Fibroblast of lung (primary cell): ENCODE results near the gene DNAH1. TPM values are rescaled to one million over a fixed set of nuclear protein-coding genes. Genes with fewer than 3 reads are reported as not detected.
A peak's percentile ranks its signal among the peaks of the same experiment; 100 is the strongest.

Experiments
- DNase-seq, 2 donors: peaks; one replicate each; pipeline versions ENCODE4 v3.0.0 to v3.0.0-alpha.2; 2010; ENCODE audit warnings: low read depth in 2 of 2
- H2AFZ ChIP-seq: 2 replicates; pipeline ENCODE4 v1.5.1; 2012; ENCODE audit warnings: low read length, control low read depth, inconsistent platforms
- H3K27ac ChIP-seq: 2 replicates; pipeline ENCODE4 v1.5.1; 2011; ENCODE audit warnings: low read length, control low read depth; ENCODE audit not compliant: insufficient read depth
- H3K27me3 ChIP-seq: 2 replicates; pipeline ENCODE4 v1.5.1; 2011; ENCODE audit warnings: mild to moderate bottlenecking, low read length; ENCODE audit not compliant: control insufficient read depth, insufficient read depth
- H3K36me3 ChIP-seq: 2 replicates; pipeline ENCODE4 v1.5.1; 2011; ENCODE audit warnings: low read length; ENCODE audit not compliant: control insufficient read depth, insufficient read depth
- H3K4me1 ChIP-seq: 2 replicates; pipeline ENCODE4 v1.5.1; 2011; ENCODE audit warnings: low read length; ENCODE audit not compliant: control insufficient read depth, insufficient read depth; ENCODE audit errors: extremely low read depth
- H3K4me2 ChIP-seq: 2 replicates; pipeline ENCODE4 v1.5.1; 2011; ENCODE audit warnings: low read length, control low read depth; ENCODE audit not compliant: insufficient read depth; ENCODE audit errors: extremely low read depth
- H3K4me3 ChIP-seq, 4 experiments: fragments of 200-600 bp in 1 of 4; sonication (generic) in 1 of 4; replicated peaks in 1 of 4; 2 replicates each; pipeline ENCODE4 v1.5.1; 2011 to 2016; ENCODE audit warnings: low read length in 4 of 4, low read depth in 3 of 4, mild to moderate bottlenecking in 3 of 4, control low read depth in 2 of 4, inconsistent platforms in 1 of 4, mixed read lengths in 1 of 4; ENCODE audit not compliant: insufficient read depth in 1 of 4; ENCODE audit errors: control extremely low read depth in 1 of 4
- H3K79me2 ChIP-seq: 2 replicates; pipeline ENCODE4 v1.5.1; 2012; ENCODE audit warnings: mild to moderate bottlenecking, low read length, inconsistent platforms; ENCODE audit not compliant: control insufficient read depth, insufficient read depth
- H3K9ac ChIP-seq: 2 replicates; pipeline ENCODE4 v1.5.1; 2011; ENCODE audit warnings: mild to moderate bottlenecking, low read length, control low read depth; ENCODE audit not compliant: insufficient read depth
- H3K9me3 ChIP-seq: 2 replicates; pipeline ENCODE4 v1.5.1; 2012; ENCODE audit warnings: low read depth, low read length; ENCODE audit not compliant: control insufficient read depth, insufficient read depth
- H4K20me1 ChIP-seq: 2 replicates; pipeline ENCODE4 v1.5.1; 2011; ENCODE audit warnings: low read length; ENCODE audit not compliant: control insufficient read depth, insufficient read depth; ENCODE audit errors: extremely low read depth
- CTCF ChIP-seq, 2 donors: IDR thresholded peaks in 1 of 2; conservative IDR thresholded peaks in 1 of 2; 1 replicate in 1 of 2; 2 replicates in 1 of 2; pipeline ENCODE4 v1.5.1; 2011 to 2012; ENCODE audit warnings: low read length in 2 of 2, control low read depth in 1 of 2, inconsistent platforms in 1 of 2, low read depth in 1 of 2, mild to moderate bottlenecking in 1 of 2
- EZH2 ChIP-seq: IDR thresholded peaks from 2 replicates; pipeline ENCODE4 v1.5.1; 2012; ENCODE audit warnings: low read length, control low read depth, mild to moderate bottlenecking; ENCODE audit errors: missing control alignments
- polyA plus RNA-seq, 2 donors: library from polyadenylated mRNA; depleted of rRNA in 1 of 2; stranded (reverse) in 1 of 2; unstranded in 1 of 2; fragments of >200 nt; gene quantifications; 2 replicates each; pipeline ENCODE4 v1.2.1, GENCODE V29; 2011 to 2012; ENCODE audit warnings: missing spikeins in 1 of 2
- total RNA-seq: library from RNA; depleted of rRNA; stranded (reverse); fragments of >200 nt; gene quantifications from 2 replicates; pipeline ENCODE4 v1.2.1, GENCODE V29; 2014

DNAH1 gene
- total and polyA plus RNA-seq, 2 donors (not counting 1 experiment from before 2014, with no cell fraction given): 1.9 to 3.0 TPM

- Histone ChIP-seq H3K9me3 (no peaks in the 10 kb centered on the region), H3K4me2 (no peak overlapping the region), H3K36me3 (no peaks in the 10 kb centered on the region), H3K27ac (no peak overlapping the region), H2AFZ (no peak overlapping the region), H3K27me3 (no peaks in the 10 kb centered on the region), H3K79me2 (no peaks in the 10 kb centered on the region), H3K4me3 (no peak overlapping the region), H3K9ac (no peak overlapping the region), H4K20me1 (no peaks in the 10 kb centered on the region), H3K4me1 (no peaks in the 10 kb centered on the region)
- no peak for DNase-seq
- TF ChIP-seq CTCF (conservative IDR thresholded peaks at IDR 0.05 in 1 of 2, IDR thresholded peaks at IDR 0.05 in 1 of 2; ENCODE audit: low read depth in 1 of 2, low read length in 2 of 2): no peak
- no peak for TF ChIP-seq EZH2
These were observed 54.4 kb downstream of the DNAH1 start for GRCh38 chr3:52370531-52370930.

GRCh38 chr3:52372822-52373504, 56.8 kb downstream of the DNAH1 start:
- DNase-seq: no peak
- Histone ChIP-seq H3K4me1 (no peaks in the 10 kb centered on the region), H3K36me3 (no peaks in the 10 kb centered on the region), H4K20me1 (no peaks in the 10 kb centered on the region), H2AFZ (no peak overlapping the region), H3K27me3 (no peaks in the 10 kb centered on the region), H3K4me2 (no peak overlapping the region), H3K79me2 (no peaks in the 10 kb centered on the region), H3K27ac (no peak overlapping the region), H3K9ac (no peak overlapping the region), H3K4me3 (peak overlapping the region in 1 of 4 experiments; percentile 25), H3K9me3 (no peaks in the 10 kb centered on the region)
- TF ChIP-seq CTCF (conservative IDR thresholded peaks at IDR 0.05 in 1 of 2, IDR thresholded peaks at IDR 0.05 in 1 of 2; ENCODE audit: low read depth in 1 of 2, low read length in 2 of 2) (no peak), EZH2 (no peak)

- Histone ChIP-seq H3K79me2 (no peaks in the 10 kb centered on the region), H2AFZ (no peak overlapping the region), H4K20me1 (no peaks in the 10 kb centered on the region), H3K36me3 (no peaks in the 10 kb centered on the region), H3K27me3 (no peaks in the 10 kb centered on the region), H3K9me3 (no peaks in the 10 kb centered on the region), H3K4me3 (peak overlapping the region in 2 of 4 experiments; percentile 25), H3K27ac (no peak overlapping the region), H3K4me1 (no peaks in the 10 kb centered on the region), H3K9ac (no peak overlapping the region), H3K4me2 (no peak overlapping the region)
- TF ChIP-seq EZH2 (no peak), CTCF (conservative IDR thresholded peaks at IDR 0.05 in 1 of 2, IDR thresholded peaks at IDR 0.05 in 1 of 2; ENCODE audit: low read depth in 1 of 2, low read length in 2 of 2) (no peak)
- no peak for DNase-seq
These were observed 57.6 kb downstream of the DNAH1 start for GRCh38 chr3:52373676-52374075.
